ENCODE measurements around the gene TMEFF1. TPM values are rescaled to one million over a fixed set of nuclear protein-coding genes. Genes with fewer than 3 reads are reported as not detected.

Gene TMEFF1
- total RNA-seq, 4 donors from 2014 or later: 0.10 to 1.1 (median 0.81) TPM; not detected in 1

- ATAC-seq: no peak
- 100% methylated on average over 2 to 4 of the region's 4 CpGs for WGBS, 2 donors (ENCODE audit: low coverage in 1 of 2)
- peaks cover 9% of the 10 kb centered on the region for H3K27me3 ChIP-seq
- no peak for TF ChIP-seq POLR2AphosphoS5 (IDR thresholded peaks at IDR 0.05)
- TF ChIP-seq CTCF (IDR thresholded peaks at IDR 0.05): no peak
- TF ChIP-seq EP300 (IDR thresholded peaks at IDR 0.05): no peak
- TF ChIP-seq POLR2A (IDR thresholded peaks at IDR 0.05): no peak
- H3K27ac ChIP-seq: no peak overlapping the region
- no peaks in the 10 kb centered on the region for H3K9me3 ChIP-seq
- H3K4me3 ChIP-seq: no peak overlapping the region
- peaks cover 0 to 16% (median 0%) of the 10 kb centered on the region in 3 donors for H3K4me1 ChIP-seq
- no peaks in the 10 kb centered on the region for H3K36me3 ChIP-seq
These were observed 2.0 kb downstream of the TMEFF1 start for GRCh38 chr9:100474924-100475276.

- no peak overlapping the region for H3K27ac ChIP-seq
- TF ChIP-seq POLR2A (IDR thresholded peaks at IDR 0.05): no peak
- no peak for TF ChIP-seq EP300 (IDR thresholded peaks at IDR 0.05)
- TF ChIP-seq CTCF (IDR thresholded peaks at IDR 0.05): no peak
- no peak for TF ChIP-seq POLR2AphosphoS5 (IDR thresholded peaks at IDR 0.05)
- 100% methylated on average over 2 to 4 of the region's 4 CpGs for WGBS, 2 donors (ENCODE audit: low coverage in 1 of 2)
- no peak overlapping the region for H3K4me3 ChIP-seq
- no peaks in the 10 kb centered on the region for H3K9me3 ChIP-seq
- peaks cover 0 to 16% (median 0%) of the 10 kb centered on the region in 3 donors for H3K4me1 ChIP-seq
- no peaks in the 10 kb centered on the region for H3K36me3 ChIP-seq
- H3K27me3 ChIP-seq: peaks cover 9% of the 10 kb centered on the region
- ATAC-seq: no peak
These were observed 4.3 kb downstream of the TMEFF1 start for GRCh38 chr9:100477241-100477640.

GRCh38 chr9:100478192-100478591, 5.2 kb downstream of the TMEFF1 start:
- peaks cover 0 to 11% (median 0%) of the 10 kb centered on the region in 3 donors for H3K4me1 ChIP-seq
- peaks cover 9% of the 10 kb centered on the region for H3K27me3 ChIP-seq
- WGBS, 2 donors (ENCODE audit: low coverage in 1 of 2): 92 to 100% methylated on average over 4 to 6 of the region's 6 CpGs
- H3K9me3 ChIP-seq: no peaks in the 10 kb centered on the region
- no peak overlapping the region for H3K4me3 ChIP-seq
- ATAC-seq: no peak
- no peak for TF ChIP-seq POLR2A (IDR thresholded peaks at IDR 0.05)
- no peak for TF ChIP-seq CTCF (IDR thresholded peaks at IDR 0.05)
- TF ChIP-seq POLR2AphosphoS5 (IDR thresholded peaks at IDR 0.05): no peak
- no peak for TF ChIP-seq EP300 (IDR thresholded peaks at IDR 0.05)
- no peaks in the 10 kb centered on the region for H3K36me3 ChIP-seq
- H3K27ac ChIP-seq: no peak overlapping the region

- Histone ChIP-seq H3K27ac (no peak overlapping the region), H3K27me3 (no peaks in the 10 kb centered on the region)
- 88 to 96% methylated on average over 2 of the region's 2 CpGs for WGBS, 2 donors (ENCODE audit: low coverage in 1 of 2)
These were observed 6.9 kb downstream of the TMEFF1 start for GRCh38 chr9:100479820-100480219.

More at GRCh38 chr9:100479820-100480219, 6.9 kb downstream of the TMEFF1 start:
- no peak for TF ChIP-seq POLR2AphosphoS5 (IDR thresholded peaks at IDR 0.05)
- no peak for TF ChIP-seq EP300 (IDR thresholded peaks at IDR 0.05)
- no peak for TF ChIP-seq POLR2A (IDR thresholded peaks at IDR 0.05)
- no peak for TF ChIP-seq CTCF (IDR thresholded peaks at IDR 0.05)
- Histone ChIP-seq H3K36me3 (no peaks in the 10 kb centered on the region), H3K9me3 (no peaks in the 10 kb centered on the region), H3K4me3 (no peak overlapping the region), H3K4me1 (no peaks in the 10 kb centered on the region)
- ATAC-seq: no peak

All from gastroesophageal sphincter (tissue), 4 donors.